ENCODE measurements around the gene PTK7.

DNA sequence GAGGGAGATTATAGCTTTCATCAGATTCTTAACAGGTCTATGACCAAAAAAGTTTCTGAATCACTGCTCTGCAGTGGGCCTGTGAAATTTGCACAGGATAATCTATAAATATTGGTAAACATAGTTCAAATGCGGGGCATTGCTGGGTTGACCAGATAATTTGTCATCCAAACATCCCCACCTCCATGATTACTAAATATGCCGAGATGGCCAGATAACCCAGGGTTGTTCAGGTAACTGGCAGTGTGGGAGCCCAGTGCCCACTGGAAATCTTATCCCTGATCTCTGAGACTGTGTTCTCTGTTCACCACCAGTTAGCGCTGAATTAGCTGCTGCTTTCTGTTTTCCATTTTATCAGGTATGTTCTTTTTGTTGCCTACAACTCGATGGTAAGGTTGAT, 21.4 kb downstream of the PTK7 start:
- TF ChIP-seq, protein P1, sequence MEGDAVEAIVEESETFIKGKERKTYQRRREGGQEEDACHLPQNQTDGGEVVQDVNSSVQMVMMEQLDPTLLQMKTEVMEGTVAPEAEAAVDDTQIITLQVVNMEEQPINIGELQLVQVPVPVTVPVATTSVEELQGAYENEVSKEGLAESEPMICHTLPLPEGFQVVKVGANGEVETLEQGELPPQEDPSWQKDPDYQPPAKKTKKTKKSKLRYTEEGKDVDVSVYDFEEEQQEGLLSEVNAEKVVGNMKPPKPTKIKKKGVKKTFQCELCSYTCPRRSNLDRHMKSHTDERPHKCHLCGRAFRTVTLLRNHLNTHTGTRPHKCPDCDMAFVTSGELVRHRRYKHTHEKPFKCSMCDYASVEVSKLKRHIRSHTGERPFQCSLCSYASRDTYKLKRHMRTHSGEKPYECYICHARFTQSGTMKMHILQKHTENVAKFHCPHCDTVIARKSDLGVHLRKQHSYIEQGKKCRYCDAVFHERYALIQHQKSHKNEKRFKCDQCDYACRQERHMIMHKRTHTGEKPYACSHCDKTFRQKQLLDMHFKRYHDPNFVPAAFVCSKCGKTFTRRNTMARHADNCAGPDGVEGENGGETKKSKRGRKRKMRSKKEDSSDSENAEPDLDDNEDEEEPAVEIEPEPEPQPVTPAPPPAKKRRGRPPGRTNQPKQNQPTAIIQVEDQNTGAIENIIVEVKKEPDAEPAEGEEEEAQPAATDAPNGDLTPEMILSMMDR (IDR thresholded peaks at IDR 0.05): no peak
- TF ChIP-seq EZH2 (IDR thresholded peaks at IDR 0.05) (no peak), EZH2phosphoT487 (IDR thresholded peaks at IDR 0.05) (no peak)

Data from neural progenitor cell (in vitro differentiated cells).